Epithelial cell of esophagus (primary cell): Measurements from ENCODE around the gene SDCCAG8.

Experiments used
- DNase-seq: peaks from one replicate; pipeline ENCODE4 v3.0.0; 2010; ENCODE audit warnings: low read depth
- H3K4me3 ChIP-seq: 2 replicates; pipeline ENCODE4 v1.5.1; 2011; ENCODE audit warnings: mild to moderate bottlenecking, low read length, control low read depth
- CTCF ChIP-seq: IDR thresholded peaks from 2 replicates; pipeline ENCODE4 v1.5.1; 2011; ENCODE audit warnings: low read depth, mild to moderate bottlenecking, low read length, control low read depth, inconsistent platforms; ENCODE audit not compliant: insufficient read depth; ENCODE audit errors: missing control alignments

Gene SDCCAG8

GRCh38 chr1:243457363-243457982 is 201.6 kb downstream of the SDCCAG8 start:
- H3K4me3 ChIP-seq = no peak overlapping the region
- no peak for TF ChIP-seq CTCF
- DNase-seq = no peak

DNA sequence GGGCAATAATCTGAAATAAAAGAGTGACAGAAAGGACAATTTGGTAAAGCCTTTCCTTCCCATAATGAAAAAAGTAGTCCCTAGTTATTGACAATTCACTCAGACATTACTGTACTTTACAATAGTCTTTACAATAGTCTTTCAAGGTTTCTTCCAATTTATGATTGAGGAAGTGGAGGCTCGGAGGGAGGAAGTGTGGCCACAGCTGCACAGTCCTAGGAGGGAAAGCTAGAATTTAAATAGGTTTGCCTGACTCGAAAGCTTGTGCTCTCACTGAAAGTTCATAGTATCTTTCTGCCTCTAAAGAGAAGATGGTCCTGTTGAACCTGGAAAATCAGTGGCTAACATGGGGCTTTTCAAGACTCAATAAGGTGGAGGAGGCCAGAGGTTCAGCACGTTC is 203.2 kb downstream of the SDCCAG8 start:
- DNase-seq = no peak
- TF ChIP-seq CTCF = no peak
- H3K4me3 ChIP-seq = no peak overlapping the region

- no peak overlapping the region for H3K4me3 ChIP-seq
- DNase-seq = no peak
- no peak for TF ChIP-seq CTCF
Measured at GRCh38 chr1:243461700-243462099, 205.9 kb downstream of the SDCCAG8 start.

DNA sequence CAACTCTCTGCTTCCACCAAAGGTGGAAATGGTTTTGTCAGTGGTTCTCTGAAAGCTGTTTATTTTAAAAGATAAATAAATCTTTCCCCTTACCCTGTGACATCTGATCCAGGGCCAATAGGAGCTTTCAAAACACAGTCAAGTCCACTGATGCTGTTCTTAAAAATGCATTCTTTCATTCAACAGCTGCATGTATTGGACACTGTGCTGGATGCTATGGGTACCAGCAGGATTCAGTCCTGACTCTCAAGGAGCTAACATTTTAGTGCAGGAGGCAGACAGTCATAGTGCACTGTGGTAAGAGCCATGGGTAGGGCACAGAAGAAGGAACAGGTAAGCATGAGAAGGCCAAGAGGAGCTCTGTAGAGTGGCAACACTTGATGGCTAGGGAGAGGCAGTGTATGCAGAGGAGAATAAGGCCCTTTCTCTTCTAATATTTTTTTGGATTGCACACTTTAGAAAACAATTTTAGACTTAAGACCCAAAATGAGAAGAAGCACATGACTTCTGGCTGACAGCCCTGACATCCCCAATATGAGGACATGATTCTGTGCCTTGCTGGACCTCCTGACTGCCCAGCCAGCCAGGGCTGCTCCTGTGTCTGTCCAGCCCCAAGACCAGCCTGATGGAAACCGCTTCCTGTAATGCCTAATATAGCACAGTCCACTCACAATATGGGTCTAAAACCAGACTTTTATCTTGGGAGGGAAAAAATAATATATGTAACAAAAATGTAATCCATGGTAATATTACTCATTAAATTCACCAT is 207.3 kb downstream of the SDCCAG8 start:
- no peak for TF ChIP-seq CTCF
- no peak for DNase-seq
- H3K4me3 ChIP-seq = no peak overlapping the region

GRCh38 chr1:243465081-243465480 is 209.2 kb downstream of the SDCCAG8 start:
- no peak for DNase-seq
- no peak for TF ChIP-seq CTCF

GRCh38 chr1:243465738-243466137 is 209.9 kb downstream of the SDCCAG8 start:
- H3K4me3 ChIP-seq = no peak overlapping the region
- TF ChIP-seq CTCF = no peak
- DNase-seq = no peak

More at GRCh38 chr1:243465081-243465480, 209.2 kb downstream of the SDCCAG8 start:
- no peak overlapping the region for H3K4me3 ChIP-seq
